ENCODE results near the gene CCDC170.

DNA sequence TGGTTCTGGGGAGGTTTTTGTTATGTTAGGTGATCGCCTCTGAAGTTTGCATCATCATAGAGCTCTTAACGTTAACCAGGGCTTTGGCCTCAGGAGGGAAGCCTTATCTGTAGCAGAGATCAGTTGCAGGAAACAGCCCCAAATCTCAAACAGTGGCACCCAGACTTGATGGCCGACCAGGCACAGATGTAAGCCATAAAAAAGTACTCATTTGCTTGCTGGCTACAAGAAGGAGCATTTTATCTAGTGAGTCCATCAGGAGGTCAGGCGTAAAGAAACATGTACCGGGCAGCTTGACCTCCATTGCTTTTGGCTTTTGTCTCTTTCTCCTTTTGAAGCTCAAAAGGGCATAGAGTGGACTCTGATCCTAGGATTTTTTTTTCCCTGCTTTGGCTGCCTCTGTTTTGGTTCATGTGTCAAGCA, 122.3 kb downstream of the CCDC170 start:
- no peak for TF ChIP-seq ZNF274 (IDR thresholded peaks at IDR 0.05; ENCODE audit: borderline replicate concordance, low read depth, low read length)
- TF ChIP-seq, protein P1, sequence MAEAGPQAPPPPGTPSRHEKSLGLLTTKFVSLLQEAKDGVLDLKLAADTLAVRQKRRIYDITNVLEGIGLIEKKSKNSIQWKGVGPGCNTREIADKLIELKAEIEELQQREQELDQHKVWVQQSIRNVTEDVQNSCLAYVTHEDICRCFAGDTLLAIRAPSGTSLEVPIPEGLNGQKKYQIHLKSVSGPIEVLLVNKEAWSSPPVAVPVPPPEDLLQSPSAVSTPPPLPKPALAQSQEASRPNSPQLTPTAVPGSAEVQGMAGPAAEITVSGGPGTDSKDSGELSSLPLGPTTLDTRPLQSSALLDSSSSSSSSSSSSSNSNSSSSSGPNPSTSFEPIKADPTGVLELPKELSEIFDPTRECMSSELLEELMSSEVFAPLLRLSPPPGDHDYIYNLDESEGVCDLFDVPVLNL (CRISPR knock-in tag; IDR thresholded peaks at IDR 0.05; ENCODE audit: low read depth) = no peak
- TF ChIP-seq, protein P2, sequence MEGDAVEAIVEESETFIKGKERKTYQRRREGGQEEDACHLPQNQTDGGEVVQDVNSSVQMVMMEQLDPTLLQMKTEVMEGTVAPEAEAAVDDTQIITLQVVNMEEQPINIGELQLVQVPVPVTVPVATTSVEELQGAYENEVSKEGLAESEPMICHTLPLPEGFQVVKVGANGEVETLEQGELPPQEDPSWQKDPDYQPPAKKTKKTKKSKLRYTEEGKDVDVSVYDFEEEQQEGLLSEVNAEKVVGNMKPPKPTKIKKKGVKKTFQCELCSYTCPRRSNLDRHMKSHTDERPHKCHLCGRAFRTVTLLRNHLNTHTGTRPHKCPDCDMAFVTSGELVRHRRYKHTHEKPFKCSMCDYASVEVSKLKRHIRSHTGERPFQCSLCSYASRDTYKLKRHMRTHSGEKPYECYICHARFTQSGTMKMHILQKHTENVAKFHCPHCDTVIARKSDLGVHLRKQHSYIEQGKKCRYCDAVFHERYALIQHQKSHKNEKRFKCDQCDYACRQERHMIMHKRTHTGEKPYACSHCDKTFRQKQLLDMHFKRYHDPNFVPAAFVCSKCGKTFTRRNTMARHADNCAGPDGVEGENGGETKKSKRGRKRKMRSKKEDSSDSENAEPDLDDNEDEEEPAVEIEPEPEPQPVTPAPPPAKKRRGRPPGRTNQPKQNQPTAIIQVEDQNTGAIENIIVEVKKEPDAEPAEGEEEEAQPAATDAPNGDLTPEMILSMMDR (IDR thresholded peaks at IDR 0.05 in 2 of 3, conservative IDR thresholded peaks at IDR 0.05 in 1 of 3; ENCODE audit: insufficient read depth in 2 of 3, low read depth in 1 of 3, low read length in 3 of 3) = no peak
- no peak for TF ChIP-seq SRSF3 (IDR thresholded peaks at IDR 0.05; ENCODE audit: insufficient read depth, low read length)
- no peak for TF ChIP-seq POLR2AphosphoS2 (IDR thresholded peaks at IDR 0.05; ENCODE audit: low read length)
- TF ChIP-seq JUND (IDR thresholded peaks at IDR 0.05; ENCODE audit: borderline replicate concordance, low read depth, low read length) = no peak
- no peak for TF ChIP-seq JUND (tag; IDR thresholded peaks at IDR 0.05; ENCODE audit: borderline replicate concordance, low read depth, low read length)
- TF ChIP-seq, protein P3, sequence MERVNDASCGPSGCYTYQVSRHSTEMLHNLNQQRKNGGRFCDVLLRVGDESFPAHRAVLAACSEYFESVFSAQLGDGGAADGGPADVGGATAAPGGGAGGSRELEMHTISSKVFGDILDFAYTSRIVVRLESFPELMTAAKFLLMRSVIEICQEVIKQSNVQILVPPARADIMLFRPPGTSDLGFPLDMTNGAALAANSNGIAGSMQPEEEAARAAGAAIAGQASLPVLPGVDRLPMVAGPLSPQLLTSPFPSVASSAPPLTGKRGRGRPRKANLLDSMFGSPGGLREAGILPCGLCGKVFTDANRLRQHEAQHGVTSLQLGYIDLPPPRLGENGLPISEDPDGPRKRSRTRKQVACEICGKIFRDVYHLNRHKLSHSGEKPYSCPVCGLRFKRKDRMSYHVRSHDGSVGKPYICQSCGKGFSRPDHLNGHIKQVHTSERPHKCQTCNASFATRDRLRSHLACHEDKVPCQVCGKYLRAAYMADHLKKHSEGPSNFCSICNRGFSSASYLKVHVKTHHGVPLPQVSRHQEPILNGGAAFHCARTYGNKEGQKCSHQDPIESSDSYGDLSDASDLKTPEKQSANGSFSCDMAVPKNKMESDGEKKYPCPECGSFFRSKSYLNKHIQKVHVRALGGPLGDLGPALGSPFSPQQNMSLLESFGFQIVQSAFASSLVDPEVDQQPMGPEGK (CRISPR knock-in tag; IDR thresholded peaks at IDR 0.05; ENCODE audit: borderline replicate concordance) = no peak
